WERI-Rb-1 (cell line): ENCODE measurements around the gene KCND3.

Source experiments
- DNase-seq: peaks from one replicate; pipeline ENCODE4 v3.0.0-alpha.2; 2020
- H3K27ac ChIP-seq: fragments of 250-450 bp; sonication (Bioruptor Pico); 2 replicates; pipeline ENCODE4 v1.5.1; 2020; ENCODE audit warnings: mild to moderate bottlenecking, moderate library complexity
- H3K27me3 ChIP-seq: fragments of 250-450 bp; sonication (Bioruptor Pico); 2 replicates; pipeline ENCODE4 v1.5.1; 2021; ENCODE audit warnings: mild to moderate bottlenecking, low read depth, moderate library complexity; ENCODE audit not compliant: insufficient read depth, severe bottlenecking
- H3K36me3 ChIP-seq: fragments of 250-450 bp; sonication (Bioruptor Pico); 2 replicates; pipeline ENCODE4 v1.5.1; 2020; ENCODE audit warnings: mild to moderate bottlenecking, moderate library complexity
- H3K4me3 ChIP-seq: 2 replicates; pipeline ENCODE4 v1.5.1; 2011; ENCODE audit warnings: low read depth, mild to moderate bottlenecking, control low read depth, low read length
- H3K9me3 ChIP-seq: fragments of 250-450 bp; sonication (Bioruptor Pico); 2 replicates; pipeline ENCODE4 v1.5.1; 2021; ENCODE audit warnings: mild to moderate bottlenecking, moderate library complexity; ENCODE audit not compliant: severe bottlenecking
- CTCF ChIP-seq: IDR thresholded peaks from 2 replicates; pipeline ENCODE4 v1.5.1; 2011; ENCODE audit warnings: low read depth, mild to moderate bottlenecking, control low read depth, inconsistent platforms, low read length

The KCND3 gene

GRCh38 chr1:111786669-111787207 lies 202.7 kb downstream of the KCND3 start:
- no peak overlapping the region for H3K4me3 ChIP-seq
- no peaks in the 10 kb centered on the region for H3K9me3 ChIP-seq
- no peak for TF ChIP-seq CTCF
- peak overlapping the region; percentile 40 for H3K27ac ChIP-seq
- no peaks in the 10 kb centered on the region for H3K36me3 ChIP-seq
- no peaks in the 10 kb centered on the region for H3K27me3 ChIP-seq
- peak; percentile 75 for DNase-seq

DNA sequence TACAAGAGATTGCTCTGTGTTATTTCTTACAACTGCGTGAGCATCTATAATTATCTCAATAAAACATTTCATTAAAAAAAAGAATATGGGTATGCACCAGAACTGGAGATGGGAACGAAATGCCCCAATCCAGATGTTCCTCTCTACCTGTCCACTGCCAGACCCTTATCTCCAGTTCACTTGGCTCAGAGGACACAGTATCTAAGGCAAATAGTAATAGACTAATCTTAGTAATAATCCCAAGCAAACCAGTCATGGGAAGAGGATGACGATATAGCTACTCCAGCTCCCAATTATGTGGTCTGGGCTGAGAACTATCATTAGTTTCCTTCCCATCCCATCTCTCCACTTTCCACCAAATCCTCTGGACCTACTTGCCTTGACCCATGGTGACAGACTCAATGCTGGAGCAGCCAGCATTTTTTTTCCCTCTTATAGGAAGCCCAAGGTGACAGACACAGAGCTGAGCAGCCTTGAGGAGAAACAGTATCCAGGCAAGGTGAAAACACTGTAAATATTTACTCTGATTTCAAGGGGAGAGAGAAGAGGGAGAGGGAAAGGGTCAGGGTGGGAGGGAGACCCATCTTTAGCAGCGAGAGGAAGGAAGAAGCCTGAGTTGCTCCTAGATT lies 205.1 kb downstream of the KCND3 start:
- Histone ChIP-seq H3K4me3 (no peak overlapping the region), H3K36me3 (no peaks in the 10 kb centered on the region), H3K9me3 (no peaks in the 10 kb centered on the region), H3K27ac (no peak overlapping the region), H3K27me3 (no peaks in the 10 kb centered on the region)
- TF ChIP-seq CTCF: no peak
- no peak for DNase-seq

GRCh38 chr1:111779546-111779945 lies 209.9 kb downstream of the KCND3 start:
- no peak for DNase-seq
- H3K4me3 ChIP-seq: no peak overlapping the region
- no peak overlapping the region for H3K27ac ChIP-seq
- no peak for TF ChIP-seq CTCF
- H3K27me3 ChIP-seq: no peaks in the 10 kb centered on the region
- H3K9me3 ChIP-seq: no peaks in the 10 kb centered on the region
- H3K36me3 ChIP-seq: no peaks in the 10 kb centered on the region

- H3K27ac ChIP-seq: no peak overlapping the region
- no peaks in the 10 kb centered on the region for H3K27me3 ChIP-seq
- TF ChIP-seq CTCF: no peak
- no peak for DNase-seq
- no peak overlapping the region for H3K4me3 ChIP-seq
- H3K36me3 ChIP-seq: no peaks in the 10 kb centered on the region
- no peaks in the 10 kb centered on the region for H3K9me3 ChIP-seq
Measured at GRCh38 chr1:111778541-111779051, 210.9 kb downstream of the KCND3 start.

DNA sequence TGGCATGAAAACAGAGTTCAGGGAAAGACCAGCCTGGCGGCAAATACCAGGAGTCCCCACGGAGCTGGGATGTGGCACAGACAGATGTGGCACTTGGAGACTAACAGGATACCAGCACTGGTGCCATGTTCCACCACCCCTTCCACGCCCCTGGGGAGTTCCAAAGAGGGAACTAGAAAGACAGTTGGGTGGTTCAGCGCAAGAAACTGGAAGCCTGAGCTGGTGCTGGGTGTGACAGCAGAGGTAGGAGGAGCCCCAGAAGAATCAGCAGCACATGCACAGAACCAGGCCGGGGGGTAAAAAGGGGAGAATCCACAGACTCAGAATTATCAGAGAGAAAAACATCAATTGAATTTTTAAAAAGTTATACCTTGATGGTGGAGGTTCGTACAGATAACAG lies 211.4 kb downstream of the KCND3 start:
- no peaks in the 10 kb centered on the region for H3K9me3 ChIP-seq
- H3K36me3 ChIP-seq: no peaks in the 10 kb centered on the region
- no peaks in the 10 kb centered on the region for H3K27me3 ChIP-seq
- no peak for TF ChIP-seq CTCF
- no peak overlapping the region for H3K27ac ChIP-seq
- DNase-seq: no peak
- no peak overlapping the region for H3K4me3 ChIP-seq

GRCh38 chr1:111777301-111777700 lies 212.2 kb downstream of the KCND3 start:
- H3K27ac ChIP-seq: no peak overlapping the region
- H3K36me3 ChIP-seq: no peaks in the 10 kb centered on the region
- no peaks in the 10 kb centered on the region for H3K27me3 ChIP-seq
- no peaks in the 10 kb centered on the region for H3K9me3 ChIP-seq
- H3K4me3 ChIP-seq: no peak overlapping the region
- no peak for TF ChIP-seq CTCF
- DNase-seq: no peak
